Measurements from ENCODE around the gene TBX21.

TBX21 gene

DNA sequence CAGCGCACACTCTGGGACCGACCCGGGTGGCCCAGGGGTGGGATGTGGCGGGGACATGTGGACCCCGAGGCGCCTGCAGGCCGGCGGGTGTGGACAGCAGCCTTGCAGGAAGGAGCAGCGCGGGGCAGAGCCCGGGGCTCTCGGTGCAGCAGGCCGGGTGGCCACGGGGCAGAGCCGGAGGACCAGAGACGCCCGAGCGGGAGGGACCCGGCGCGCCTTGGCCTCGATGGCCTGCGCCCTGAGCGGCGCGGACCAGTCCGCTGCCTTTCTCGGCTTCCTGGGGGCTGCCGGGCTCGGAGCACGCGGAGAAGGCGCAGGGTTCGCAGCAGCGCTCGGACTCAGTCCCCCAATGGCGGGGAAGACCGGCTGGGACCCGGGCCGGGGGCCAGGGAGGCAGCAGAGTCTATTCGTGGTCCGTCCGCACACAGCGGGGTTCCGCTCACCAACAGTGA, 45.2 kb downstream of the TBX21 start:
- no peak overlapping the region for H3K4me3 ChIP-seq (ENCODE audit: low read length)
- no peak for DNase-seq (ENCODE audit: low read depth)
- TF ChIP-seq, protein P1, sequence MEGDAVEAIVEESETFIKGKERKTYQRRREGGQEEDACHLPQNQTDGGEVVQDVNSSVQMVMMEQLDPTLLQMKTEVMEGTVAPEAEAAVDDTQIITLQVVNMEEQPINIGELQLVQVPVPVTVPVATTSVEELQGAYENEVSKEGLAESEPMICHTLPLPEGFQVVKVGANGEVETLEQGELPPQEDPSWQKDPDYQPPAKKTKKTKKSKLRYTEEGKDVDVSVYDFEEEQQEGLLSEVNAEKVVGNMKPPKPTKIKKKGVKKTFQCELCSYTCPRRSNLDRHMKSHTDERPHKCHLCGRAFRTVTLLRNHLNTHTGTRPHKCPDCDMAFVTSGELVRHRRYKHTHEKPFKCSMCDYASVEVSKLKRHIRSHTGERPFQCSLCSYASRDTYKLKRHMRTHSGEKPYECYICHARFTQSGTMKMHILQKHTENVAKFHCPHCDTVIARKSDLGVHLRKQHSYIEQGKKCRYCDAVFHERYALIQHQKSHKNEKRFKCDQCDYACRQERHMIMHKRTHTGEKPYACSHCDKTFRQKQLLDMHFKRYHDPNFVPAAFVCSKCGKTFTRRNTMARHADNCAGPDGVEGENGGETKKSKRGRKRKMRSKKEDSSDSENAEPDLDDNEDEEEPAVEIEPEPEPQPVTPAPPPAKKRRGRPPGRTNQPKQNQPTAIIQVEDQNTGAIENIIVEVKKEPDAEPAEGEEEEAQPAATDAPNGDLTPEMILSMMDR (conservative IDR thresholded peaks at IDR 0.05; ENCODE audit: low read depth, low read length) = no peak

DNA sequence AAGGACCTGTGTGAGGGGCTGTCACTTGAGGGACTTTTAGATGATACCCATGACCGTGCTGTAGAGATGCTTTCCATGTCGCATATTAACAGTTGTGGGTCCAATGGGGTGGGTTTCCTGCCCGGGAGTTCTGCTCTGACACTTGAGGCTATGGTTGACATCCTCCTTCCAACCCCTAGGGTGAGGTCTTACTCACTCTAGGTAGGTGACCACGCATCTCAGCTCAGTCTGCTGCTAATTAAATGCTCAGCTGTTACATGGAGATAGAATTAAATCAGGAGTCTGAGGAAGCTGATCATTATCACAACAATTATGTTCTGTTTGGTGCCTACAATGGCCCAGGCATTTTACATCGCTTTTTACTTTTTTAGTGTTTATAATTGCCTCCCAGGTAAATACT, 48.4 kb downstream of the TBX21 start:
- H3K4me3 ChIP-seq (ENCODE audit: low read length) = no peak overlapping the region
- TF ChIP-seq, protein P1 (conservative IDR thresholded peaks at IDR 0.05; ENCODE audit: low read depth, low read length) = no peak
- DNase-seq (ENCODE audit: low read depth) = no peak

DNA sequence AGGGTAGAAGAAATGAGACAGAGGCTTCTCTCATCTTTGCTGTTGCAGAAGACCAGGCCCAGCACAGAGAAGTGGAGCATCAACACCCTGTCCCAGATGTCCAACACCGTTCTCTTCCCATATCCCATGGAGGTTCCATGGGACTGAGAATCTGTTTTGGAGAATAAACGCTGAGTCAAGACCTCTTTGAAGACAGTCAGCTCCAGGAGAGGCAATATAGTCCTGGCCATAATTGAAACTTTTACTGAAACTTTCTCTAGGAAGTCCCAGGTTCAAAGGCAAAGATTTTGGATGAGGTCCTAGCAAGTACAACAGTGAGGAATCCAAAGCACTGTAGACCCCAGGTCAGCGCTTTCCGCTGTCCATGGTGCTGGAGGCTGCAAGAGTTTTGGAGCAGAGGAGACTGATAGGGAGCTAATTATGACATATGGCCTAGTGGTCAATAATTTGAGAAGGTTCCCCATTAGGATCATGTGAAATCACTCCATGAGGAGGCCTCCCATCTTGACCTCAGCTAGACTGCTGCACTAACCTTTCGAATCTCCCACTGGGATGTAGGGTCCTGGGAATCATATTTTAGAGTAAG, 52.6 kb downstream of the TBX21 start:
- DNase-seq (ENCODE audit: low read depth) = no peak
- no peak overlapping the region for H3K4me3 ChIP-seq (ENCODE audit: low read length)
- TF ChIP-seq, protein P1 (conservative IDR thresholded peaks at IDR 0.05; ENCODE audit: low read depth, low read length) = no peak

DNA sequence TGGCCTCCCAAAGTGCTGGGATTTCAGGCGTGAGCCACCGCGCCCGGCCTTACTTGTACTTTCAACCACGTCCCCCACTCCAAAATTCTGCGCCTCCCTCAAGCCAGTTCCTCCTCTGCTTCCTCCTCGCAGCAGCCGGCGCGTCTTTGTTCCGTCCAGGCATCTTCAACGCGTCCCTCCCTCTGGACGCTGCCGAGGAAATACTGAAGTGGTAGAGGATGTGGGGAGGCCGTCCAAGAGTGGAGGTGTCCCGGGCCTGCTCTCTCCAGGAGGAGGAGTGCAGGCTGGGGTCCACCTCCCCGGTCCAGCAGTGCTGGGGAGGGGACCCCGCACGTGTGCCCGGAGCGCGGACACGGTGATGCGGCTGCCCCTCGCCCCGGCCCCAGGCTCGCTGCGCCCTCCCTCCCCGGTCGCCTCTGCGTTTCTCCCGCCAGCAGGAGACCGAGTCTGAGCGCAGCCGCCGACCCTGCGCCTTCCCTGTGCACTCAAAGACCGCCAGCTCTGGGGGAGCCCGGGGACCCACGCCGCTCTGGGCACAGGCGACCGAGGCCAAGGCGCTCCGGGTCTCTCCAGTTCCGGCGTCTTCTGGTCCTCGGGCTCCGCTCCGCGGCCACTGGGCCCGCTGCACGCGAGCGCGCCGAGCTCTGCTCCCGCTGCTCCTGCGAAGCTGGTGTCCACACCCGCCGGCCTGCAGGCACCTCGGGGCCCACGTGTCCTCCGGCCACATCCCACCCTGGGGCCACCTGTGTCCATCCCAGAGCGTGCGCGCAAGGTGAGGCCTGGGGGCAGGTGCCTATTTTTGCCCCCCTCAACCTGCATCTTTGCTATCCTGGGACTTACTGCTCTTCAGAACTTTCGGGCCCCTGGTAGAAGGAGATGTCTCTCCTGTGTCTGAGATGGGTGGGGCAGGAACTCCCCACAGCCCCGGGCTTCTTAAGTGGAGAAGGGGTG, 56.9 kb downstream of the TBX21 start:
- H3K4me3 ChIP-seq (ENCODE audit: low read length) = no peak overlapping the region

DNA sequence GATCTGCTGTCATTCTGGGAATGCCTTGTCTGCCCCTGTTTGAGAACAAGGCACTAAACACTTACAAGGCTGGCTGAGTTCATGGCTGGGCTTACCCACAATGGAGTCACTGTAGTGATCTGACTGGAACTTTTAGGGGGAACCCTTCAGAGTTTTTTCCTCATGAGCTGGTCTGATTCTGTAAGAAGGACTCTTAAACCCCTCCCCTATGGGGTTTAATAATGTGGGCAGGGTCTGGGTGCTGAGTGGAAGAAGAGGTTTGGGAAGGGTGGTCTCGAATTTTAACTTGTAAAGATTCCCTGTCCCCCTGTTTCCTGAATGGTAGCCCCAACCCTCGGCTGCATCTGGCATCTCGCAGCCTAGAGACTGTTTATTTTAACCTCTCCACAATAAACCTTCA, 58.0 kb downstream of the TBX21 start:
- no peak overlapping the region for H3K4me3 ChIP-seq (ENCODE audit: low read length)
- TF ChIP-seq, protein P1 (conservative IDR thresholded peaks at IDR 0.05; ENCODE audit: low read depth, low read length) = no peak
- no peak for DNase-seq (ENCODE audit: low read depth)

More for the DNA sequence above, 56.9 kb downstream of the TBX21 start:
- DNase-seq (ENCODE audit: low read depth) = no peak
- TF ChIP-seq, protein P1 (conservative IDR thresholded peaks at IDR 0.05; ENCODE audit: low read depth, low read length) = peak; percentile 49

DNA sequence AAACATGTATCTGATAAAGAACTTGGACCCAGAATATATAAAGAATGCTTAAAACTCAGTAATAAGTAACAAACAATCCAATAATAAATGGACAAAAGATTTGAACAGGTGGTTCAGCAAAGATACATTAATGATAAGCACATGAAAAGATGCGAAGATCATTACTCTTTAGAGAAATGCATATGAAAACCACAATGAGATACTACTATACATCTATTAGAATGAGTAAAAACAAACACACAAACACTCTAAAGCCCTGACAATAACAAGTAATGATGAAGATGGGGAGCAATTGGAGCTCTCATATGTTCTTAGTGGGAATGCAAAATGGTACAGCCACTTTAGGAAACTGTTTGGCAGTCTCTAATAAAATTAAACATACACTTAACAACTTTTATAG, 59.4 kb downstream of the TBX21 start:
- DNase-seq (ENCODE audit: low read depth) = no peak
- H3K4me3 ChIP-seq (ENCODE audit: low read length) = no peak overlapping the region
- TF ChIP-seq, protein P1 (conservative IDR thresholded peaks at IDR 0.05; ENCODE audit: low read depth, low read length) = no peak

All from retinal pigment epithelial cell (primary cell).